Muscle of leg (tissue), 11 donors: ENCODE measurements around the gene FIZ1. TPM values are rescaled to one million over a fixed set of nuclear protein-coding genes. Genes with fewer than 3 reads are reported as not detected.
A peak's percentile ranks its signal among the peaks of the same experiment; 100 is the strongest.

Experiments used
- DNase-seq: peaks from one replicate; pipeline ENCODE4 v3.0.0; 2013
- H3K27ac ChIP-seq: one replicate; pipeline ENCODE4 v1.5.1; 2013; ENCODE audit warnings: mild to moderate bottlenecking, low read length, control low read depth
- H3K27me3 ChIP-seq: one replicate; pipeline ENCODE4 v1.6.1; 2013; ENCODE audit warnings: low read length; ENCODE audit not compliant: control insufficient read depth, insufficient read depth
- H3K36me3 ChIP-seq: one replicate; pipeline ENCODE4 v1.6.1; 2013; ENCODE audit warnings: low read length; ENCODE audit not compliant: control insufficient read depth, insufficient read depth
- H3K4me1 ChIP-seq: one replicate; pipeline ENCODE4 v1.6.1; 2013; ENCODE audit warnings: low read length; ENCODE audit not compliant: control insufficient read depth, insufficient read depth
- H3K4me3 ChIP-seq: one replicate; pipeline ENCODE4 v1.5.1; 2013; ENCODE audit warnings: low read length, control low read depth
- H3K9me3 ChIP-seq: replicated peaks from 2 replicates; pipeline ENCODE4 v1.6.1; 2013; ENCODE audit warnings: low read depth, low read length; ENCODE audit not compliant: control insufficient read depth
- WGBS: methylation state at CpG from one replicate; pipeline ENCODE4 v1.1.5; 2013; ENCODE audit warnings: missing lambda C conversion rate; ENCODE audit not compliant: insufficient coverage; 5-methylcytosine and 5-hydroxymethylcytosine counted together
- polyA plus RNA-seq, 8 donors: library from polyadenylated mRNA; unstranded; fragments of 120-200 nt; gene quantifications; one replicate each; pipeline versions ENCODE4 v1.2.1 to v1.2.3, GENCODE V29; 2013; ENCODE audit warnings: inconsistent platforms in 1 of 8, low replicate concordance in 1 of 8; ENCODE audit not compliant: insufficient read length in 8 of 8, insufficient read depth in 1 of 8
- total RNA-seq: library from RNA; stranded (reverse); fragments of 120-200 nt; gene quantifications from one replicate; pipeline ENCODE4 v1.2.4, GENCODE V29; 2013

FIZ1 gene
- total and polyA plus RNA-seq, 9 donors, result 3.7 to 15.1 (median 12.1) TPM

- H3K4me1 ChIP-seq, result peaks cover 9% of the 10 kb centered on the region
- DNase-seq, result no peak
- WGBS, result 98% methylated on average over 3 of the region's 3 CpGs
- H3K9me3 ChIP-seq, result no peaks in the 10 kb centered on the region
- no peak overlapping the region for H3K27ac ChIP-seq
- no peak overlapping the region for H3K4me3 ChIP-seq
- H3K36me3 ChIP-seq, result peaks cover 51% of the 10 kb centered on the region
- no peaks in the 10 kb centered on the region for H3K27me3 ChIP-seq
Observed at GRCh38 chr19:55596304-55596703, 3.0 kb downstream of the FIZ1 start.

- no peak overlapping the region for H3K27ac ChIP-seq
- no peaks in the 10 kb centered on the region for H3K27me3 ChIP-seq
- H3K9me3 ChIP-seq, result no peaks in the 10 kb centered on the region
- peaks cover 3% of the 10 kb centered on the region for H3K4me1 ChIP-seq
- H3K36me3 ChIP-seq, result peaks cover 52% of the 10 kb centered on the region
- DNase-seq, result peak; percentile 51
- 90% methylated on average over 2 of the region's 4 CpGs for WGBS
- no peak overlapping the region for H3K4me3 ChIP-seq
Observed at GRCh38 chr19:55594996-55595545, 4.2 kb downstream of the FIZ1 start.

GRCh38 chr19:55593096-55593772 is 6.1 kb downstream of the FIZ1 start:
- 65% methylated on average over 68 of the region's 68 CpGs for WGBS
- Histone ChIP-seq H3K27ac (no peak overlapping the region), H3K27me3 (no peaks in the 10 kb centered on the region), H3K4me3 (no peak overlapping the region), H3K9me3 (no peaks in the 10 kb centered on the region), H3K4me1 (peaks cover 3% of the 10 kb centered on the region), H3K36me3 (peaks cover 52% of the 10 kb centered on the region)
- DNase-seq, result peak; percentile 7

GRCh38 chr19:55592391-55593090 is 6.8 kb downstream of the FIZ1 start:
- no peak overlapping the region for H3K27ac ChIP-seq
- H3K36me3 ChIP-seq, result peaks cover 46% of the 10 kb centered on the region
- no peaks in the 10 kb centered on the region for H3K9me3 ChIP-seq
- no peaks in the 10 kb centered on the region for H3K27me3 ChIP-seq
- 77% methylated on average over 70 of the region's 73 CpGs for WGBS
- peak; percentile 3 for DNase-seq
- no peak overlapping the region for H3K4me3 ChIP-seq
- peaks cover 3% of the 10 kb centered on the region for H3K4me1 ChIP-seq

- Histone ChIP-seq H3K4me3 (no peak overlapping the region), H3K27me3 (no peaks in the 10 kb centered on the region), H3K9me3 (no peaks in the 10 kb centered on the region), H3K27ac (no peak overlapping the region), H3K4me1 (peaks cover 13% of the 10 kb centered on the region), H3K36me3 (peaks cover 38% of the 10 kb centered on the region)
- no peak for DNase-seq
- WGBS, result 100% methylated on average over 1 of the region's 10 CpGs
Observed at GRCh38 chr19:55591555-55591954, 7.8 kb downstream of the FIZ1 start.

GRCh38 chr19:55590617-55591016 is 8.7 kb downstream of the FIZ1 start:
- Histone ChIP-seq H3K27me3 (no peaks in the 10 kb centered on the region), H3K36me3 (peaks cover 30% of the 10 kb centered on the region), H3K4me1 (peaks cover 19% of the 10 kb centered on the region), H3K4me3 (no peak overlapping the region), H3K27ac (no peak overlapping the region), H3K9me3 (no peaks in the 10 kb centered on the region)
- 69% methylated on average over 4 of the region's 10 CpGs for WGBS
- DNase-seq, result no peak

GRCh38 chr19:55590109-55590508 is 9.2 kb downstream of the FIZ1 start:
- H3K4me1 ChIP-seq, result peaks cover 21% of the 10 kb centered on the region
- H3K36me3 ChIP-seq, result peaks cover 28% of the 10 kb centered on the region
- WGBS, result 8% methylated on average over 3 of the region's 7 CpGs
- no peaks in the 10 kb centered on the region for H3K9me3 ChIP-seq
- H3K4me3 ChIP-seq, result no peak overlapping the region
- H3K27ac ChIP-seq, result no peak overlapping the region
- no peak for DNase-seq
- no peaks in the 10 kb centered on the region for H3K27me3 ChIP-seq

- H3K4me1 ChIP-seq, result peaks cover 25% of the 10 kb centered on the region
- 86% methylated on average over 8 of the region's 8 CpGs for WGBS
- DNase-seq, result no peak
- H3K36me3 ChIP-seq, result peaks cover 18% of the 10 kb centered on the region
- H3K9me3 ChIP-seq, result no peaks in the 10 kb centered on the region
- no peaks in the 10 kb centered on the region for H3K27me3 ChIP-seq
- H3K27ac ChIP-seq, result no peak overlapping the region
- no peak overlapping the region for H3K4me3 ChIP-seq
Observed at GRCh38 chr19:55588738-55589137, 10.6 kb downstream of the FIZ1 start.

- no peaks in the 10 kb centered on the region for H3K9me3 ChIP-seq
- H3K27ac ChIP-seq, result peak overlapping the region; percentile 52
Observed at GRCh38 chr19:55586976-55587668, 12.2 kb downstream of the FIZ1 start.

More at GRCh38 chr19:55586976-55587668, 12.2 kb downstream of the FIZ1 start:
- H3K27me3 ChIP-seq, result no peaks in the 10 kb centered on the region
- DNase-seq, result peak; percentile 94
- WGBS, result 2% methylated on average over 27 of the region's 40 CpGs
- peak overlapping the region; percentile 8 for H3K4me3 ChIP-seq
- peaks cover 25% of the 10 kb centered on the region for H3K4me1 ChIP-seq
- peaks cover 9% of the 10 kb centered on the region for H3K36me3 ChIP-seq
